Breast epithelium (tissue), 4 donors: Measurements from ENCODE around the gene ZNF175. TPM values are rescaled to one million over a fixed set of nuclear protein-coding genes. Genes with fewer than 3 reads are reported as not detected.

Experiments used
- DNase-seq, 2 donors: peaks; one replicate each; pipeline ENCODE4 v3.0.0-alpha.2; 2019; ENCODE audit warnings: low spot score in 2 of 2
- H3K27ac ChIP-seq, 2 donors: fragments of 200-600 bp; sonication (generic) in 1 of 2; one replicate each; pipeline ENCODE4 v1.5.1; 2016 to 2019; ENCODE audit warnings: mild to moderate bottlenecking in 1 of 2
- H3K27me3 ChIP-seq, 2 donors: fragments of 200-600 bp; sonication (generic) in 1 of 2; one replicate each; pipeline versions ENCODE4 v1.5.1 to v1.6.0; 2017 to 2019; ENCODE audit warnings: control low read depth in 1 of 2, mild to moderate bottlenecking in 1 of 2
- H3K36me3 ChIP-seq: fragments of 200-600 bp; one replicate; pipeline ENCODE4 v1.5.1; 2019
- H3K4me1 ChIP-seq, 2 donors: fragments of 200-600 bp; sonication (generic); one replicate each; pipeline ENCODE4 v1.5.1; 2016 to 2019; ENCODE audit warnings: control low read depth in 1 of 2
- H3K4me3 ChIP-seq, 3 donors: fragments of 200-600 bp; sonication (generic); 1 replicate in 2 of 3; 2 replicates in 1 of 3; pipeline ENCODE4 v1.5.1; 2016 to 2019; ENCODE audit warnings: mild to moderate bottlenecking in 3 of 3, moderate library complexity in 2 of 3
- H3K9me3 ChIP-seq, 2 donors: fragments of 200-600 bp; sonication (generic) in 1 of 2; one replicate each; pipeline ENCODE4 v1.5.1; 2016 to 2019; ENCODE audit warnings: control low read depth in 1 of 2
- CTCF ChIP-seq, 3 donors: fragments of 450-650 bp; IDR thresholded peaks; one replicate each; pipeline ENCODE4 v1.5.1; 2016 to 2017; ENCODE audit warnings: antibody characterized with exemption in 3 of 3, mild to moderate bottlenecking in 3 of 3, moderate library complexity in 3 of 3
- POLR2A ChIP-seq: fragments of 450-650 bp; IDR thresholded peaks from one replicate; pipeline ENCODE4 v1.6.1; 2016; ENCODE audit warnings: antibody characterized with exemption, mild to moderate bottlenecking, moderate library complexity
- POLR2AphosphoS5 ChIP-seq, 3 donors: sonication (generic); formaldehyde crosslinking; IDR thresholded peaks; one replicate each; pipeline ENCODE4 v1.6.1; 2017; ENCODE audit warnings: antibody characterized with exemption in 3 of 3
- intact Hi-C: fragments of 100-400 bp; cut with DNase I; formaldehyde crosslinking; loops from one replicate; pipeline ENCODE4 v1.15.1; 2023; ENCODE audit warnings: low total_unique reads
- total RNA-seq, 3 donors: library from RNA; depleted of rRNA; stranded (reverse); fragments of >200 nt; gene quantifications; one replicate each; pipeline ENCODE4 v1.1.0, GENCODE V29; 2016

ZNF175 gene
- total RNA-seq, 3 donors from 2014 or later, result 4.3 to 12.1 (median 8.9) TPM

GRCh38 chr19:51552996-51553725 is 17.9 kb upstream of the ZNF175 start:
- intact Hi-C loops, result no loop called here
- TF ChIP-seq CTCF (IDR thresholded peaks at IDR 0.05) (no peak), POLR2AphosphoS5 (IDR thresholded peaks at IDR 0.05) (no peak), POLR2A (no peak)

GRCh38 chr19:51559240-51559639 is 11.8 kb upstream of the ZNF175 start:
- DNase-seq, result no peak
- Histone ChIP-seq H3K36me3 (no peaks in the 10 kb centered on the region), H3K4me3 (no peak overlapping the region), H3K9me3 (no peaks in the 10 kb centered on the region), H3K4me1 (no peaks in the 10 kb centered on the region), H3K27ac (no peak overlapping the region), H3K27me3 (peaks cover 0 to 52% of the 10 kb centered on the region in 2 donors)
- TF ChIP-seq POLR2AphosphoS5 (IDR thresholded peaks at IDR 0.05), result no peak
- TF ChIP-seq POLR2A, result no peak
- intact Hi-C loops, result no loop called here

More at GRCh38 chr19:51552996-51553725, 17.9 kb upstream of the ZNF175 start:
- Histone ChIP-seq H3K27me3 (peaks cover 0 to 28% of the 10 kb centered on the region in 2 donors), H3K4me1 (no peaks in the 10 kb centered on the region), H3K36me3 (no peaks in the 10 kb centered on the region), H3K27ac (no peak overlapping the region), H3K9me3 (no peaks in the 10 kb centered on the region), H3K4me3 (no peak overlapping the region)
- DNase-seq, result peak in 1 of 2 donors; percentile 63

GRCh38 chr19:51560339-51560738 is 10.7 kb upstream of the ZNF175 start:
- no peaks in the 10 kb centered on the region for H3K36me3 ChIP-seq
- H3K27me3 ChIP-seq, result peaks cover 0 to 62% of the 10 kb centered on the region in 2 donors
- TF ChIP-seq POLR2A (no peak), POLR2AphosphoS5 (IDR thresholded peaks at IDR 0.05) (no peak), CTCF (IDR thresholded peaks at IDR 0.05) (no peak)
- no peaks in the 10 kb centered on the region for H3K4me1 ChIP-seq
- no peaks in the 10 kb centered on the region for H3K9me3 ChIP-seq
- H3K27ac ChIP-seq, result no peak overlapping the region
- intact Hi-C loops, result no loop called here
- no peak overlapping the region for H3K4me3 ChIP-seq
- no peak for DNase-seq

GRCh38 chr19:51564791-51565190 is 6.3 kb upstream of the ZNF175 start:
- Histone ChIP-seq H3K27me3 (peaks cover 0 to 44% of the 10 kb centered on the region in 2 donors), H3K4me1 (no peaks in the 10 kb centered on the region), H3K4me3 (no peak overlapping the region), H3K36me3 (no peaks in the 10 kb centered on the region), H3K9me3 (no peaks in the 10 kb centered on the region), H3K27ac (no peak overlapping the region)
- TF ChIP-seq POLR2A (no peak), POLR2AphosphoS5 (IDR thresholded peaks at IDR 0.05) (no peak), CTCF (IDR thresholded peaks at IDR 0.05) (no peak)
- DNase-seq, result no peak
- intact Hi-C loops, result no loop called here

GRCh38 chr19:51565583-51565982 is 5.5 kb upstream of the ZNF175 start:
- no peaks in the 10 kb centered on the region for H3K9me3 ChIP-seq
- TF ChIP-seq CTCF (IDR thresholded peaks at IDR 0.05), result no peak
- no peak for TF ChIP-seq POLR2AphosphoS5 (IDR thresholded peaks at IDR 0.05)
- TF ChIP-seq POLR2A, result no peak
- H3K27ac ChIP-seq, result no peak overlapping the region
- intact Hi-C loops, result no loop called here
- H3K4me1 ChIP-seq, result no peaks in the 10 kb centered on the region
- H3K36me3 ChIP-seq, result no peaks in the 10 kb centered on the region
- no peak for DNase-seq
- no peak overlapping the region for H3K4me3 ChIP-seq
- H3K27me3 ChIP-seq, result peaks cover 0 to 36% of the 10 kb centered on the region in 2 donors
